ENCODE measurements around the gene SMYD3.
"Not testable (repeated sequence)": the region's sequence is repeated elsewhere in the genome, so short reads cannot be mapped to it uniquely, and the experiment has no call there.

The SMYD3 gene

GRCh38 chr1:246032984-246033383 lies 474.1 kb downstream of the SMYD3 start:
- no peak for DNase-seq
- no peaks in the 10 kb centered on the region for H4K20me1 ChIP-seq (ENCODE audit: insufficient read depth, low read length)
- no peaks in the 10 kb centered on the region for H3K79me2 ChIP-seq (ENCODE audit: low read length)
- no peak overlapping the region for H3K4me3 ChIP-seq (ENCODE audit: low read length)
- H3K27ac ChIP-seq (ENCODE audit: low read length): no peak overlapping the region
- no peaks in the 10 kb centered on the region for H3K27me3 ChIP-seq (replicated peaks; ENCODE audit: insufficient read depth, low read length)
- no peaks in the 10 kb centered on the region for H3K36me3 ChIP-seq (replicated peaks; ENCODE audit: insufficient read depth, low read length)
- H2AFZ ChIP-seq (ENCODE audit: low read length): no peak overlapping the region
- H3F3A ChIP-seq (ENCODE audit: insufficient read depth, low read length): no peaks in the 10 kb centered on the region
- no peak overlapping the region for H3K4me2 ChIP-seq (ENCODE audit: low read depth, low read length)
- no peaks in the 10 kb centered on the region for H3K9me3 ChIP-seq (replicated peaks; ENCODE audit: insufficient read depth, low read length)
- no peaks in the 10 kb centered on the region for H3K4me1 ChIP-seq (ENCODE audit: low read length)
- H3K9ac ChIP-seq (ENCODE audit: low read length): no peak overlapping the region
- TF ChIP-seq, protein P1, sequence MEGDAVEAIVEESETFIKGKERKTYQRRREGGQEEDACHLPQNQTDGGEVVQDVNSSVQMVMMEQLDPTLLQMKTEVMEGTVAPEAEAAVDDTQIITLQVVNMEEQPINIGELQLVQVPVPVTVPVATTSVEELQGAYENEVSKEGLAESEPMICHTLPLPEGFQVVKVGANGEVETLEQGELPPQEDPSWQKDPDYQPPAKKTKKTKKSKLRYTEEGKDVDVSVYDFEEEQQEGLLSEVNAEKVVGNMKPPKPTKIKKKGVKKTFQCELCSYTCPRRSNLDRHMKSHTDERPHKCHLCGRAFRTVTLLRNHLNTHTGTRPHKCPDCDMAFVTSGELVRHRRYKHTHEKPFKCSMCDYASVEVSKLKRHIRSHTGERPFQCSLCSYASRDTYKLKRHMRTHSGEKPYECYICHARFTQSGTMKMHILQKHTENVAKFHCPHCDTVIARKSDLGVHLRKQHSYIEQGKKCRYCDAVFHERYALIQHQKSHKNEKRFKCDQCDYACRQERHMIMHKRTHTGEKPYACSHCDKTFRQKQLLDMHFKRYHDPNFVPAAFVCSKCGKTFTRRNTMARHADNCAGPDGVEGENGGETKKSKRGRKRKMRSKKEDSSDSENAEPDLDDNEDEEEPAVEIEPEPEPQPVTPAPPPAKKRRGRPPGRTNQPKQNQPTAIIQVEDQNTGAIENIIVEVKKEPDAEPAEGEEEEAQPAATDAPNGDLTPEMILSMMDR (IDR thresholded peaks at IDR 0.05; ENCODE audit: low read length): no peak
- TF ChIP-seq EZH2phosphoT487 (IDR thresholded peaks at IDR 0.05; ENCODE audit: low read length) (no peak), EZH2 (optimal IDR thresholded peaks at IDR 0.05; ENCODE audit: low read depth, low read length) (no peak)
- no peaks in the 10 kb centered on the region for H3K9me2 ChIP-seq (replicated peaks; ENCODE audit: insufficient read depth, low read length)

DNA sequence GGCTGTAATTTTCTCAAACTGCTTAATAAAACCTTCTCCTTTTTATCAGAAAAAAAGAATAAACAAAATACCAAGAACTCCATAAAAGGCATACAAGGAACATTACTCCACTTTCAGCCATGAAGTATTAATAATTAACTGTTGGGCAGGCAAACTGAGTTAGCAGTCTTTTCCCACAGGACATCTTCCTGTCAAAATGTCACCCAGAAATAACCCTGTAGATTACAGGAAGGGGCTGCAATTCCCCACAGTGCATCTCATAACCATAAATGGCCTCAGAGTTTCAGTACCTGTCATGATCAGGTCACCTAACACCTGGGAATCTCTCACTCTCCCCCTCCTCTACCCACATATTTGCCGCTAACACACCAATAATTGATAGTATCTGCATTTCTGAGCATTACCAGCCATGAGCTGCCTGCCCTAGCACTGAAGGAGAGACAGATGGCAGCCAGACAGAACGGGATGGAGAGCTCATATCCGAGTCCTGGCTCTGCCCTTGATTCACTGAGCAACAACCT lies 475.0 kb downstream of the SMYD3 start:
- H4K20me1 ChIP-seq (ENCODE audit: insufficient read depth, low read length): no peaks in the 10 kb centered on the region
- H3K9me3 ChIP-seq (replicated peaks; ENCODE audit: insufficient read depth, low read length): no peaks in the 10 kb centered on the region
- H3K79me2 ChIP-seq (ENCODE audit: low read length): no peaks in the 10 kb centered on the region
- TF ChIP-seq, protein P1 (IDR thresholded peaks at IDR 0.05; ENCODE audit: low read length): no peak
- TF ChIP-seq EZH2phosphoT487 (IDR thresholded peaks at IDR 0.05; ENCODE audit: low read length): no peak
- TF ChIP-seq EZH2 (optimal IDR thresholded peaks at IDR 0.05; ENCODE audit: low read depth, low read length): no peak
- no peak for DNase-seq
- no peak overlapping the region for H3K4me3 ChIP-seq (ENCODE audit: low read length)
- H3K4me1 ChIP-seq (ENCODE audit: low read length): no peaks in the 10 kb centered on the region
- no peaks in the 10 kb centered on the region for H3K9me2 ChIP-seq (replicated peaks; ENCODE audit: insufficient read depth, low read length)
- no peak overlapping the region for H3K9ac ChIP-seq (ENCODE audit: low read length)
- no peak overlapping the region for H3K27ac ChIP-seq (ENCODE audit: low read length)
- H3K27me3 ChIP-seq (replicated peaks; ENCODE audit: insufficient read depth, low read length): no peaks in the 10 kb centered on the region
- H3K4me2 ChIP-seq (ENCODE audit: low read depth, low read length): no peak overlapping the region
- no peaks in the 10 kb centered on the region for H3K36me3 ChIP-seq (replicated peaks; ENCODE audit: insufficient read depth, low read length)
- no peaks in the 10 kb centered on the region for H3F3A ChIP-seq (ENCODE audit: insufficient read depth, low read length)
- H2AFZ ChIP-seq (ENCODE audit: low read length): no peak overlapping the region

DNA sequence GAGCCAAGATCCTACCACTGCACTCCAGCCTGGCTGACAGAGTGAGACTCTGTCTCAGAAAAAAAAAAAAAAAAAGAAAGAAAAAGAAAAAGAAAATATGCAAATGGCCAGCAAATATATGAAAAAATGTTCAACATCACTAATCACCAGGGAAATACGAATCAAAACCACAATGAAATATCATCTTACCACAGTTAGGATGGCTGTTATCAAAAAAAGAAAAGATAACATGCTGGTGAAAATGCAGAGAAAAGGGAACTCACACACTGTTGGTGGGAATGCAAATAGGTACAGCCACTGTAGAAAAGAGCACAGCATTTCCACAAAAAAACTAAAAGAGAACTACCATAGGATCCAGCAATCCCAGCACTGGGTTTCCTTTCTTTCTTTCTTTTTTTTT lies 477.5 kb downstream of the SMYD3 start:
- Histone ChIP-seq H3F3A (ENCODE audit: insufficient read depth, low read length) (no peaks in the 10 kb centered on the region), H3K27ac (ENCODE audit: low read length) (no peak overlapping the region), H3K36me3 (replicated peaks; ENCODE audit: insufficient read depth, low read length) (no peaks in the 10 kb centered on the region), H3K9ac (ENCODE audit: low read length) (no peak overlapping the region), H2AFZ (ENCODE audit: low read length) (no peak overlapping the region), H3K4me2 (ENCODE audit: low read depth, low read length) (no peak overlapping the region), H4K20me1 (ENCODE audit: insufficient read depth, low read length) (no peaks in the 10 kb centered on the region), H3K9me2 (replicated peaks; ENCODE audit: insufficient read depth, low read length) (no peaks in the 10 kb centered on the region), H3K27me3 (replicated peaks; ENCODE audit: insufficient read depth, low read length) (no peaks in the 10 kb centered on the region), H3K79me2 (ENCODE audit: low read length) (no peaks in the 10 kb centered on the region), H3K4me1 (ENCODE audit: low read length) (no peaks in the 10 kb centered on the region), H3K9me3 (replicated peaks; ENCODE audit: insufficient read depth, low read length) (no peaks in the 10 kb centered on the region), H3K4me3 (ENCODE audit: low read length) (no peak overlapping the region)
- no peak for TF ChIP-seq EZH2phosphoT487 (IDR thresholded peaks at IDR 0.05; ENCODE audit: low read length)
- no peak for TF ChIP-seq EZH2 (optimal IDR thresholded peaks at IDR 0.05; ENCODE audit: low read depth, low read length)
- DNase-seq: no peak

DNA sequence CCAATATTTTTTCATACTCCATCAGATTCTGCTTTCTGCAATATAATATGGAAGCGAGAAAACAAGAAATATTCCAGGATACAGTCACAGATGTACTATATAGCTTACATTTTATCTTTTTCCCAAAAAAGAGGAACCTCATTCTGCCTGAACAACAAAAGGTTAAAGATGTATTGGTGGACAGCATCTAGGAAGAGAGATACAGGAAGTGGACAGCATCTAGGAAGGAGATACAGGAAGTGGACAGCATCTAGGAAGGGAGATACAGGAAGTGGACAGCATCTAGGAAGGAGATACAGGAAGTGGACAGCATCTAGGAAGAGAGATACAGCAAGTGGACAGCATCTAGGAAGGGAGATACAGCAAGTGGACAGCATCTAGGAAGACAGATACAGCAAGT lies 483.0 kb downstream of the SMYD3 start:
- H3F3A ChIP-seq (ENCODE audit: insufficient read depth, low read length); H3K27ac ChIP-seq (ENCODE audit: low read length); H3K36me3 ChIP-seq (replicated peaks; ENCODE audit: insufficient read depth, low read length); H3K9me2 ChIP-seq (replicated peaks; ENCODE audit: insufficient read depth, low read length); H4K20me1 ChIP-seq (ENCODE audit: insufficient read depth, low read length); H3K79me2 ChIP-seq (ENCODE audit: low read length); H3K9ac ChIP-seq (ENCODE audit: low read length); H3K4me2 ChIP-seq (ENCODE audit: low read depth, low read length); H3K9me3 ChIP-seq (replicated peaks; ENCODE audit: insufficient read depth, low read length); H2AFZ ChIP-seq (ENCODE audit: low read length); H3K27me3 ChIP-seq (replicated peaks; ENCODE audit: insufficient read depth, low read length); H3K4me1 ChIP-seq (ENCODE audit: low read length); H3K4me3 ChIP-seq (ENCODE audit: low read length); DNase-seq: not testable (repeated sequence)
